Measurements from ENCODE around the gene TMEM86A. TPM values are rescaled to one million over a fixed set of nuclear protein-coding genes. Genes with fewer than 3 reads are reported as not detected.

TMEM86A gene
- total RNA-seq, 2 experiments from 2014 or later: 0.92 to 2.7 TPM

DNA sequence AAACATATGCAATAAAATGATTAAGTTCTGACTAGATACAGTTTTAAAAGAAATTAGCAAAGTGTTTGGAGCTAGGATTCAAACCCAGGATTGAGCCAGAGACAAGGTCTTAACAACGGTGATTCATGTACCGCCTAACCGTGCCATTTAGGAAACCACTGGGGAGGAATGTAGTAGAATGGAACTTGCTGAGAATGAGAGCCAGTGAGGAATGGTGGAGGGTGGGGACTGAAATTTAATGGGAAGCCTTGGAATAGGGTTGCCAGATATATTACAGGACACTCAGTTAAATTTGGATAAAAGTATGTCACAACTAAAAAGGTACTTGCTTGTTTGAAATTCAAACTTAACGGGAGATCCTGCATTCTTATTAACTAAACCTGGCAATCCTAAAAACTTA, 30.4 kb upstream of the TMEM86A start:
- intact Hi-C loops (cut with micrococcal nuclease; ENCODE audit: unreplicated experiment): no loop called here
- H3K4me1 ChIP-seq (ENCODE audit: insufficient read depth, low read length, poor library complexity, severe bottlenecking): no peaks in the 10 kb centered on the region
- no peak for DNase-seq (ENCODE audit: low spot score)
- no peak overlapping the region for H2AFZ ChIP-seq (ENCODE audit: low read length)
- no peaks in the 10 kb centered on the region for H3K9me2 ChIP-seq (ENCODE audit: insufficient read depth, low read length)
- H3K4me3 ChIP-seq (ENCODE audit: low read depth, low read length, poor library complexity, severe bottlenecking): no peak overlapping the region
- no peaks in the 10 kb centered on the region for H3K79me2 ChIP-seq (ENCODE audit: insufficient read depth, low read depth, low read length)
- CTCF ChIA-PET (ENCODE audit: unreplicated experiment): no interaction called here
- TF ChIP-seq, protein P1, sequence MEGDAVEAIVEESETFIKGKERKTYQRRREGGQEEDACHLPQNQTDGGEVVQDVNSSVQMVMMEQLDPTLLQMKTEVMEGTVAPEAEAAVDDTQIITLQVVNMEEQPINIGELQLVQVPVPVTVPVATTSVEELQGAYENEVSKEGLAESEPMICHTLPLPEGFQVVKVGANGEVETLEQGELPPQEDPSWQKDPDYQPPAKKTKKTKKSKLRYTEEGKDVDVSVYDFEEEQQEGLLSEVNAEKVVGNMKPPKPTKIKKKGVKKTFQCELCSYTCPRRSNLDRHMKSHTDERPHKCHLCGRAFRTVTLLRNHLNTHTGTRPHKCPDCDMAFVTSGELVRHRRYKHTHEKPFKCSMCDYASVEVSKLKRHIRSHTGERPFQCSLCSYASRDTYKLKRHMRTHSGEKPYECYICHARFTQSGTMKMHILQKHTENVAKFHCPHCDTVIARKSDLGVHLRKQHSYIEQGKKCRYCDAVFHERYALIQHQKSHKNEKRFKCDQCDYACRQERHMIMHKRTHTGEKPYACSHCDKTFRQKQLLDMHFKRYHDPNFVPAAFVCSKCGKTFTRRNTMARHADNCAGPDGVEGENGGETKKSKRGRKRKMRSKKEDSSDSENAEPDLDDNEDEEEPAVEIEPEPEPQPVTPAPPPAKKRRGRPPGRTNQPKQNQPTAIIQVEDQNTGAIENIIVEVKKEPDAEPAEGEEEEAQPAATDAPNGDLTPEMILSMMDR (conservative IDR thresholded peaks at IDR 0.05; ENCODE audit: low read length): no peak
- no peak for TF ChIP-seq EZH2phosphoT487 (IDR thresholded peaks at IDR 0.05; ENCODE audit: borderline replicate concordance, low read depth, low read length)
- no peaks in the 10 kb centered on the region for H3K36me3 ChIP-seq (ENCODE audit: insufficient read depth, low read length)
- H4K20me1 ChIP-seq (ENCODE audit: insufficient read depth, low read length): no peaks in the 10 kb centered on the region
- POLR2A ChIA-PET: no interaction called here
- H3K4me2 ChIP-seq (ENCODE audit: low read length): no peak overlapping the region
- H3K9me3 ChIP-seq (ENCODE audit: low read length): no peaks in the 10 kb centered on the region
- BruUV-seq (replicated peaks): no TSS peak
- no peak overlapping the region for H3K27ac ChIP-seq (ENCODE audit: low read depth, low read length, poor library complexity, severe bottlenecking)

DNA sequence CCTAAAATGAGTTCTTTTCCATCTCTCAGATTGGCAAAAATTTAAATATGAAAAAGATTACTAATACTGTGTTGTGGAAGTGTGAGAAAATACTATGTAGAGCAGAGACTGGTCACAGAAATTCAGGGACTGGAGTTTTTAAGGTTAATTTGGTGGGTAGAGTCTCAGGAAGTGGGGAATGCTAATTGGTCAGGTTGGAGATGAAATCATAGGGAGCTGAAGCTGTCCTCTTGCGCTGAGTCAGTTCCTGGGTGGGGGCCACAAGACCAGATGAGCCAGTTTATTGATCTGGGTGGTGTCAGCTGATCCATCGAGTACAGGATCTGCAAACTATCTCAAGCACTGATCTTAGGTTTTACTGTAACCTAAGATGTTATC, 29.4 kb upstream of the TMEM86A start:
- no peaks in the 10 kb centered on the region for H3K9me2 ChIP-seq (ENCODE audit: insufficient read depth, low read length)
- intact Hi-C loops (cut with micrococcal nuclease; ENCODE audit: unreplicated experiment): no loop called here
- no peaks in the 10 kb centered on the region for H3K9me3 ChIP-seq (ENCODE audit: low read length)
- H2AFZ ChIP-seq (ENCODE audit: low read length): no peak overlapping the region
- no peaks in the 10 kb centered on the region for H3K79me2 ChIP-seq (ENCODE audit: insufficient read depth, low read depth, low read length)
- H3K4me3 ChIP-seq (ENCODE audit: low read depth, low read length, poor library complexity, severe bottlenecking): no peak overlapping the region
- H3K36me3 ChIP-seq (ENCODE audit: insufficient read depth, low read length): no peaks in the 10 kb centered on the region
- H3K4me2 ChIP-seq (ENCODE audit: low read length): no peak overlapping the region
- CTCF ChIA-PET (ENCODE audit: unreplicated experiment): no interaction called here
- DNase-seq (ENCODE audit: low spot score): no peak
- no peak overlapping the region for H3K27ac ChIP-seq (ENCODE audit: low read depth, low read length, poor library complexity, severe bottlenecking)
- no peaks in the 10 kb centered on the region for H4K20me1 ChIP-seq (ENCODE audit: insufficient read depth, low read length)
- H3K4me1 ChIP-seq (ENCODE audit: insufficient read depth, low read length, poor library complexity, severe bottlenecking): no peaks in the 10 kb centered on the region
- no TSS peak for BruUV-seq (replicated peaks)
- no peak for TF ChIP-seq EZH2phosphoT487 (IDR thresholded peaks at IDR 0.05; ENCODE audit: borderline replicate concordance, low read depth, low read length)
- TF ChIP-seq, protein P1 (conservative IDR thresholded peaks at IDR 0.05; ENCODE audit: low read length): no peak
- POLR2A ChIA-PET: no interaction called here

DNA sequence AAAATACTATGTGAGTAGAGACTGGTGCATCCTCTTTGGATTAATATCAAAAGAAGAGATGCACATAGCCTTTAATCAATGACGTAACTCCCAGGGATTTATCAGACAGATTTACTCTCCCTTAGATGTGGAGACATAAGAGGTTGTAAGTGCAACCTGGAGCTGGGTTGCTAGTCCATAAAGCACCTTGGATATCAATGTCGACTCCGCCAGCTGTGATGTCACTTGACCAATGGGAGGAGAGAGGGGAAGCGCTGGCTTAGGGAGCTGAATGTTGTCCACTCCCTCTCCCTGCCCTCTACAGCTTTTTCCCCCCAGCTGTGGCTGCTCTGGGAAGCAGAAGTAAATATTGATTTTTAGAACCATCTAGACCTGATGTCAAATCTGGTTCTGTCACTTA, 28.9 kb upstream of the TMEM86A start:
- no peak for DNase-seq (ENCODE audit: low spot score)

More for the DNA sequence above, 28.9 kb upstream of the TMEM86A start:
- Histone ChIP-seq H2AFZ (ENCODE audit: low read length) (no peak overlapping the region), H3K4me2 (ENCODE audit: low read length) (no peak overlapping the region), H3K36me3 (ENCODE audit: insufficient read depth, low read length) (no peaks in the 10 kb centered on the region), H3K4me3 (ENCODE audit: low read depth, low read length, poor library complexity, severe bottlenecking) (no peak overlapping the region), H3K9me3 (ENCODE audit: low read length) (no peaks in the 10 kb centered on the region), H3K9me2 (ENCODE audit: insufficient read depth, low read length) (no peaks in the 10 kb centered on the region), H4K20me1 (ENCODE audit: insufficient read depth, low read length) (no peaks in the 10 kb centered on the region), H3K27ac (ENCODE audit: low read depth, low read length, poor library complexity, severe bottlenecking) (no peak overlapping the region), H3K4me1 (ENCODE audit: insufficient read depth, low read length, poor library complexity, severe bottlenecking) (no peaks in the 10 kb centered on the region), H3K79me2 (ENCODE audit: insufficient read depth, low read depth, low read length) (no peaks in the 10 kb centered on the region)
- intact Hi-C loops (cut with micrococcal nuclease; ENCODE audit: unreplicated experiment): no loop called here
- ChIA-PET POLR2A (no interaction called here), CTCF (ENCODE audit: unreplicated experiment) (no interaction called here)
- no TSS peak for BruUV-seq (replicated peaks)
- no peak for TF ChIP-seq EZH2phosphoT487 (IDR thresholded peaks at IDR 0.05; ENCODE audit: borderline replicate concordance, low read depth, low read length)
- TF ChIP-seq, protein P1 (conservative IDR thresholded peaks at IDR 0.05; ENCODE audit: low read length): no peak

Data from OCI-LY7 (cell line).